T-helper 2 cell treated with Interferon-gamma antibody and Interleukin-4, amounts not matched to agents 5 μg/mL and 100 μg/mL, for 36 hours (primary cell): ENCODE data around the gene GPD1.

Experiments
- DNase-seq: peaks from one replicate; pipeline ENCODE4 v3.0.0; 2021; ENCODE audit warnings: low spot score
- H3K27ac Mint-ChIP-seq: one replicate; pipeline ENCODE4 v1.8.0; 2021; ENCODE audit warnings: mild to moderate bottlenecking, mixed read lengths
- H3K27me3 Mint-ChIP-seq: one replicate; pipeline ENCODE4 v1.8.0; 2021; ENCODE audit warnings: low read depth, mixed read lengths
- H3K36me3 Mint-ChIP-seq: one replicate; pipeline ENCODE4 v1.8.0; 2021; ENCODE audit warnings: low read depth, mixed read lengths
- H3K4me1 Mint-ChIP-seq: one replicate; pipeline ENCODE4 v1.8.0; 2021; ENCODE audit warnings: low read depth, mixed read lengths
- H3K4me3 Mint-ChIP-seq: one replicate; pipeline ENCODE4 v1.8.0; 2022; ENCODE audit warnings: mild to moderate bottlenecking, moderate library complexity, mixed read lengths
- H3K9me3 Mint-ChIP-seq: one replicate; pipeline ENCODE4 v1.8.0; 2021; ENCODE audit warnings: mixed read lengths

GPD1 gene

GRCh38 chr12:50103767-50104321, at the start of gene GPD1:
TSS of gene GPD1 (plus strand) at chr12:50104008. CDS start at chr12:50104051, 43 bp downstream.
- Mint-ChIP-seq H3K27me3 (no peaks in the 10 kb centered on the region), H3K36me3 (peaks cover 14% of the 10 kb centered on the region), H3K9me3 (no peaks in the 10 kb centered on the region), H3K27ac (no peak within 1 kb of the TSS), H3K4me1 (no peaks in the 10 kb centered on the region), H3K4me3 (no peak within 1 kb of the TSS)
- no peak for DNase-seq

GRCh38 chr12:50055831-50056638, 47.8 kb upstream of the GPD1 start:
- Mint-ChIP-seq H3K9me3 (no peaks in the 10 kb centered on the region), H3K4me1 (peaks cover 33% of the 10 kb centered on the region), H3K27me3 (peaks cover 35% of the 10 kb centered on the region), H3K4me3 (peak overlapping the region; percentile 87), H3K36me3 (no peaks in the 10 kb centered on the region), H3K27ac (no peak overlapping the region)
- peak; percentile 57 for DNase-seq

GRCh38 chr12:50056639-50056976, 47.2 kb upstream of the GPD1 start:
- Mint-ChIP-seq H3K4me1 (peaks cover 35% of the 10 kb centered on the region), H3K36me3 (no peaks in the 10 kb centered on the region), H3K9me3 (no peaks in the 10 kb centered on the region), H3K27me3 (peaks cover 31% of the 10 kb centered on the region), H3K4me3 (peak overlapping the region; percentile 87), H3K27ac (peak overlapping the region; percentile 56)
- DNase-seq = no peak

GRCh38 chr12:50057000-50057841, 46.6 kb upstream of the GPD1 start, which contains the start of gene ASIC1:
TSS of gene ASIC1 (plus strand) at chr12:50057596. CDS start at chr12:50058767, 1,171 bp downstream.
- DNase-seq = peak; percentile 58
- Mint-ChIP-seq H3K4me3 (peak within 1 kb of the TSS; percentile 87), H3K27me3 (peaks cover 24% of the 10 kb centered on the region), H3K27ac (peak within 1 kb of the TSS; percentile 56), H3K36me3 (no peaks in the 10 kb centered on the region), H3K4me1 (peaks cover 38% of the 10 kb centered on the region), H3K9me3 (no peaks in the 10 kb centered on the region)

GRCh38 chr12:50057896-50058670, 45.7 kb upstream of the GPD1 start:
- peaks cover 19% of the 10 kb centered on the region for H3K27me3 Mint-ChIP-seq
- peaks cover 38% of the 10 kb centered on the region for H3K4me1 Mint-ChIP-seq
- H3K9me3 Mint-ChIP-seq = no peaks in the 10 kb centered on the region
- DNase-seq = no peak
- H3K36me3 Mint-ChIP-seq = no peaks in the 10 kb centered on the region
- peak overlapping the region; percentile 71 for H3K4me3 Mint-ChIP-seq
- H3K27ac Mint-ChIP-seq = no peak overlapping the region

- Mint-ChIP-seq H3K4me3 (peak overlapping the region; percentile 71), H3K9me3 (no peaks in the 10 kb centered on the region), H3K27ac (peak overlapping the region; percentile 51), H3K4me1 (peaks cover 38% of the 10 kb centered on the region), H3K36me3 (no peaks in the 10 kb centered on the region), H3K27me3 (peaks cover 19% of the 10 kb centered on the region)
- no peak for DNase-seq
These were observed 45.0 kb upstream of the GPD1 start for GRCh38 chr12:50058743-50059312.

- Mint-ChIP-seq H3K27me3 (peaks cover 19% of the 10 kb centered on the region), H3K27ac (peak overlapping the region; percentile 70), H3K36me3 (no peaks in the 10 kb centered on the region), H3K4me1 (peaks cover 38% of the 10 kb centered on the region), H3K9me3 (no peaks in the 10 kb centered on the region), H3K4me3 (peak overlapping the region; percentile 71)
- DNase-seq = peak; percentile 62
These were observed 44.2 kb upstream of the GPD1 start for GRCh38 chr12:50059440-50060119.

GRCh38 chr12:50060120-50060468, 43.7 kb upstream of the GPD1 start:
- H3K27ac Mint-ChIP-seq = peak overlapping the region; percentile 70

GRCh38 chr12:50061171-50061570, 42.6 kb upstream of the GPD1 start:
- no peak for DNase-seq
- Mint-ChIP-seq H3K4me3 (no peak overlapping the region), H3K9me3 (no peaks in the 10 kb centered on the region), H3K36me3 (no peaks in the 10 kb centered on the region), H3K27me3 (peaks cover 13% of the 10 kb centered on the region), H3K27ac (no peak overlapping the region), H3K4me1 (peaks cover 31% of the 10 kb centered on the region)

More at GRCh38 chr12:50060120-50060468, 43.7 kb upstream of the GPD1 start:
- Mint-ChIP-seq H3K9me3 (no peaks in the 10 kb centered on the region), H3K27me3 (peaks cover 19% of the 10 kb centered on the region), H3K36me3 (no peaks in the 10 kb centered on the region), H3K4me3 (peak overlapping the region; percentile 71), H3K4me1 (peaks cover 38% of the 10 kb centered on the region)
- no peak for DNase-seq

GRCh38 chr12:50061946-50062686, 41.7 kb upstream of the GPD1 start:
- Mint-ChIP-seq H3K4me3 (no peak overlapping the region), H3K27ac (no peak overlapping the region), H3K4me1 (peaks cover 23% of the 10 kb centered on the region), H3K9me3 (no peaks in the 10 kb centered on the region), H3K36me3 (no peaks in the 10 kb centered on the region), H3K27me3 (peaks cover 3% of the 10 kb centered on the region)
- no peak for DNase-seq

- no peak for DNase-seq
- no peak overlapping the region for H3K4me3 Mint-ChIP-seq
These were observed 40.9 kb upstream of the GPD1 start for GRCh38 chr12:50062728-50063460.

More at GRCh38 chr12:50062728-50063460, 40.9 kb upstream of the GPD1 start:
- Mint-ChIP-seq H3K27ac (no peak overlapping the region), H3K9me3 (no peaks in the 10 kb centered on the region), H3K27me3 (peaks cover 2% of the 10 kb centered on the region), H3K4me1 (peaks cover 23% of the 10 kb centered on the region), H3K36me3 (no peaks in the 10 kb centered on the region)
